SK-N-MC (cell line): ENCODE data around the gene CALCOCO2.

ENCODE experiments used
- EZH2 ChIP-seq: fragments of 200-600 bp; sonication (generic); IDR thresholded peaks from one replicate; pipeline ENCODE4 v1.6.1; 2017; ENCODE audit warnings: antibody characterized with exemption
- FOXP2 ChIP-seq: optimal IDR thresholded peaks from 2 replicates; pipeline ENCODE3; 2011; ENCODE audit warnings: mild to moderate bottlenecking, moderate library complexity; ENCODE audit not compliant: insufficient read depth; ENCODE audit errors: extremely low read length, control extremely low read depth
- POLR2AphosphoS5 ChIP-seq: IDR thresholded peaks from 2 replicates; pipeline ENCODE4 v1.6.1; 2012; ENCODE audit warnings: mild to moderate bottlenecking, low read depth, low read length, borderline replicate concordance

- no peak for TF ChIP-seq POLR2AphosphoS5
- no peak for TF ChIP-seq EZH2
- TF ChIP-seq FOXP2 = no peak
Observed at GRCh38 chr17:48790607-48791127, 40.2 kb upstream of the CALCOCO2 start.
